Activated naive CD4-positive, alpha-beta T cell treated with anti-CD3 and anti-CD28 coated beads, Interleukin-2, amount 10 ng/mL, durations not matched to agents 7 days and 5 days (primary cell): ENCODE data around the gene RRN3.
A peak's percentile ranks its signal among the peaks of the same experiment; 100 is the strongest.
"Not testable (repeated sequence)": the region's sequence is repeated elsewhere in the genome, so short reads cannot be mapped to it uniquely, and the experiment has no call there.

Experiments
- CTCF ChIA-PET: fragments of 350-600 bp; sonication (Branson Sonifier 250); formaldehyde crosslinking; loops from one replicate; lab custom pipeline; 2021; ENCODE audit warnings: antibody characterized with exemption; lab: Charles Lee
- DNase-seq: peaks from one replicate; pipeline ENCODE4 v3.0.0-alpha.2; 2020
- H3K27ac Mint-ChIP-seq: one replicate; pipeline ENCODE4 v1.8.0; 2021; ENCODE audit warnings: mild to moderate bottlenecking, moderate library complexity, mixed read lengths
- H3K27me3 Mint-ChIP-seq: one replicate; pipeline ENCODE4 v1.8.0; 2021; ENCODE audit warnings: mild to moderate bottlenecking, mixed read lengths
- H3K36me3 Mint-ChIP-seq: one replicate; pipeline ENCODE4 v1.8.0; 2021; ENCODE audit warnings: mixed read lengths
- H3K4me1 Mint-ChIP-seq: one replicate; pipeline ENCODE4 v1.8.0; 2021; ENCODE audit warnings: mixed read lengths
- H3K4me3 Mint-ChIP-seq: one replicate; pipeline ENCODE4 v1.8.0; 2021; ENCODE audit warnings: mild to moderate bottlenecking, moderate library complexity, mixed read lengths
- H3K9me3 Mint-ChIP-seq: one replicate; pipeline ENCODE4 v1.8.0; 2021; ENCODE audit warnings: mixed read lengths

Gene RRN3

DNA sequence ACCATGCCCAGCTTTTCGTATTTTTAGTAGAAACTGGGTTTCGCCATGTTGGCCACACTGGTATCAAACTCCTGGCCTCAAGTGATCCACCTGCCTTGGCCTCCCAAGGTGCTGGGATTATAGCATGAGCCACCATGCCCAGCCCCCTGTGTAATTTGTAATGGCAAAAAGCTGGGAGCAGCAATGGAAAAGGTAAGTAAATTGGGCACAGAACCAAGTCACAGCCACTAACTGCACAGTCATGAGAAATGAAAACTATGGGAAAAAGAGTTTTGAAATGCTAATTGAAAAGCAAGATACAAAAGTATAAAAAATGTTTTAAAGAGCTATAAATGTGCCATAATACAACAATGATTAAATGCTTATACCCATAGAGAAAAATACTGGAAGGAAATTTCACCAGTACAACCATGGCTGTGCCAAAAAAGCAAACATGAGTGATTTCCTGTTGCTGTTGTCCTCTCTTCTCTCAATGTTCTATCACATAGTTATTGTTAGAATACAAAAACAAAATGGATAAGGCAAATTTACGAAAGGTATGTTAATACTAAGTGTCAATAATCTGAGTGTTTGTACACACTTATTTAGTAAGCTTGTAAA, 44.4 kb downstream of the RRN3 start:
- peaks cover 11% of the 10 kb centered on the region for H3K36me3 Mint-ChIP-seq
- no peaks in the 10 kb centered on the region for H3K9me3 Mint-ChIP-seq
- H3K4me3 Mint-ChIP-seq: no peak overlapping the region
- CTCF ChIA-PET: no interaction called here
- no peak overlapping the region for H3K27ac Mint-ChIP-seq
- no peaks in the 10 kb centered on the region for H3K27me3 Mint-ChIP-seq
- peaks cover 18% of the 10 kb centered on the region for H3K4me1 Mint-ChIP-seq
- DNase-seq: no peak

DNA sequence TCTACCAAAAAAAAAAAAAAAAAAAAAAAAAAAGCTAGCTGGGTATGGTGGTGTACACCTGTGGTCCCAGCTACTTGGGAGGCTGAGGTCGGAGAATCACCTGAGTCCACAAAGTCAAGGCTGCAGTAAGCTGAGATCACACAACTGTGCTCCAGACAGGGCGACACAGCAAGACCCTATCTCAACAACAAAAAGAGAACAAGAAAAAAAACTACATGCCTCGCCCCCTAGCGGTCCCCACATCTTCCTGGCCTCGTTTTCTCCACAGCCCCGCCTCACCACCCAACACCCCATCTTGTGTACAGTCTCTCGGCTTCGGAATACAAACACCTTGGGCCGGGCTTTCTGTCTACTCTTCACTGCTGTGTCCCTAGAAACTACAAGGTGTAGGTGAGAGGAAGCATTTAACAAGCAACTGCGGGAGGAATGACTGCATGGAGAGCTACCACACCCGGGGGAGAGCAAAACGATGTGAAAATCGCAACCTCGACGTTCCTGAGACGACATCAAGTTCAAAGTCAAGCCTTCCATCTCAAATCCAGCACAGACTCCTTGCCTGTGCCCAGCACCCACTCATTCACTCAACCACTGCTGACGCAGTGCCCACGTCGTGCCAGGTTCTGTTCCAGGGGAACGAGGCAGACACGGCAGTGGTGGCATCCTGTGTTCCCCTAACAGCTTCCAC, 47.2 kb downstream of the RRN3 start:
- Mint-ChIP-seq H3K4me3 (no peak overlapping the region), H3K27ac (no peak overlapping the region), H3K27me3 (no peaks in the 10 kb centered on the region), H3K4me1 (peaks cover 7% of the 10 kb centered on the region), H3K36me3 (peaks cover 25% of the 10 kb centered on the region), H3K9me3 (no peaks in the 10 kb centered on the region)
- CTCF ChIA-PET: no interaction called here
- DNase-seq: no peak

DNA sequence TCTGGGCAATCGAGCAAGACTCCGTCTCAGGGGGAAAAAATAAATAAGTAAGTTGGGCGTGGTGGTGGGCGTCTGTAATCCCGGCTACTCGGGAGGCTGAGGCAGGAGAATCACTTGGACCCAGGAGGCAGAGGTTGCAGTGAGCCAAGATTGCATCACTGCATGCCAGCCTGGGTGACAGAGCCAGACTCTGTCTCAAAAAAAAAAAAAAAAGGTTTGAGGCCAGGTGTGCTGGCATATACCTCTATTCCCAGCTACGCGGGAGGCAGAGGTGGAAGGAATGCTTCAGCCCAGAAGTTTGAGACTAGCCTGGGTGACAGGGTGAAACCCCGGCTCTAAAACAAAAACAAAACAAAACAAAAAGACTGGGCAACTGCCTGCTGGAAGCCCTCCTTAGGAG, 48.8 kb downstream of the RRN3 start:
- H3K27me3 Mint-ChIP-seq, H3K4me3 Mint-ChIP-seq, H3K9me3 Mint-ChIP-seq, H3K27ac Mint-ChIP-seq, H3K4me1 Mint-ChIP-seq, CTCF ChIA-PET, DNase-seq: not testable (repeated sequence)
- H3K36me3 Mint-ChIP-seq: peaks cover 29% of the 10 kb centered on the region

DNA sequence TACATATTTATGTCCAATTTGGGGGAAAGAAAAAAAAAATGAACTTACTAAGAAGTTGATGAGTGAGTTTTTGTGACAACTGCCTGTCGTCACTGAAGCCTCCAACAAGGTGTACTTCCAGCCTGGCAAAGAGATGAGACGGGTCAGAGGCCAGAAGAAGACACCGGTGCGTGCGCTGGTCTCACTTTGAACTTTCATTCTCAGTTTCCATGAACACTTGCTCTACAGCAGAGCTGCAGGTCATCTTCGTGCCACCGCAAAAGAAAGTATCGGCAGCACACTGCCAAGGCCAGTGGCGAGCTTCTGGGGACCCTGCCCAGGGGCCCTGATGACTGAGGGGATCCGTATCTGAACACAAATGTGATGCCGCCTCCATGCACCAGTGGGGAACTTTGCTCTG, 49.8 kb downstream of the RRN3 start:
- no peak overlapping the region for H3K27ac Mint-ChIP-seq
- H3K4me1 Mint-ChIP-seq: no peaks in the 10 kb centered on the region
- CTCF ChIA-PET: no interaction called here
- no peak overlapping the region for H3K4me3 Mint-ChIP-seq
- H3K36me3 Mint-ChIP-seq: peaks cover 37% of the 10 kb centered on the region
- no peaks in the 10 kb centered on the region for H3K9me3 Mint-ChIP-seq
- no peaks in the 10 kb centered on the region for H3K27me3 Mint-ChIP-seq
- no peak for DNase-seq

DNA sequence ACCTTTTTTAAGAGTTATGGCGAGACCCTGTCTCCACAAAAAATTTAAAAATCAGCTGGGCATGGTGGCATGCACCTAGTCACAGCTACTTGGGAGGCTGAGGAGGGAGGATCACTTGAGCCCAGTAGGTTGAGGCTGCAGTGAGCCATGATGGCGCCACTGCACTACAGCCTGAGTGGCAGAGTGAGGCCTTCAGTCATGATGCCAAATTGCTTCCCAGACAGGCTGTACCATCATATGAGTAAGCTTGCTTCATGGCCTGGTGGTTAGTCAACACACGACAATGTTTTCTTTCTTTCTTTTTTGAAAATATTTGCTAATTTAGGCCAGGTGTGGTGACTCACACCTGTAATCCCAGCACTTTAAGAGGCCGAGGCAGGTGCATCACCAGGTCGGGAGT, 50.7 kb downstream of the RRN3 start:
- no peak overlapping the region for H3K4me3 Mint-ChIP-seq
- CTCF ChIA-PET: no interaction called here
- H3K36me3 Mint-ChIP-seq: peaks cover 45% of the 10 kb centered on the region
- no peaks in the 10 kb centered on the region for H3K4me1 Mint-ChIP-seq
- no peaks in the 10 kb centered on the region for H3K9me3 Mint-ChIP-seq
- no peak overlapping the region for H3K27ac Mint-ChIP-seq
- no peaks in the 10 kb centered on the region for H3K27me3 Mint-ChIP-seq
- no peak for DNase-seq

DNA sequence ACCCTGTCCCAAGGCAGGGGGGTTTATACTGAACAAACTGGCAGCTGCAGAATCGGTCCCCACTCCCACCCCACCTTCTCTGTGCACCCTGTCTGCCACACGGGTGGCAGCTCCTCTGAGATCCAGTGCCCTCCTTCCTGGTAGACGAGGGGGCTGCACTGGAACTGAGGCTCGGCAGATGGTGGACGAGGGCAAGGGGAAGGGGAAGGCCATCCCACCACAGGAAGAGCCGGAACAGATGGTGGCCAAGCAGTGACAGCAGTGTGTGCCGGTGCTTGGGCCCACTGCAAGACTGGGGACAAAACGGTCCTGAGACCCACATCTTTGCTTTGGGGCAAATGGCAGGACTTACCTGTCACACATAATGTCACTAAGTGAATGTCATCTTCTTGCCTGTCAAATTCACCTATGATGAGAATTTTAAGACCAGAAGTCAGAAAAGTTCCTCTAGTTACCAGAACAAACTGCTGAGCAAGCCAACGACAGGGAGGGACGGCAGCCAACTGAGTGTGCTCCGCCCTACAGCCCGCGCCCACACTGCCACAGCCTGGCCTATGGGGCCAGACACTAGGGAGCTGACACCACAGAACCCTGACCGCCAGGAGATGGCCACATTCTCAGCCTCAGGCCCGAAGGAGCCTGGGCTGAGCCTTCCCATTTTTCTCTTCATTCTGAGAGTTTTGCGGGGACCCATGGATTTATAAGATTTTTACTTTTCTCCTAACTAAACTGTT, 52.6 kb downstream of the RRN3 start:
- CTCF ChIA-PET: no interaction called here
- H3K36me3 Mint-ChIP-seq: peaks cover 48% of the 10 kb centered on the region
- no peak overlapping the region for H3K4me3 Mint-ChIP-seq
- no peaks in the 10 kb centered on the region for H3K4me1 Mint-ChIP-seq
- DNase-seq: no peak
- H3K27me3 Mint-ChIP-seq: no peaks in the 10 kb centered on the region
- no peaks in the 10 kb centered on the region for H3K9me3 Mint-ChIP-seq
- H3K27ac Mint-ChIP-seq: no peak overlapping the region

DNA sequence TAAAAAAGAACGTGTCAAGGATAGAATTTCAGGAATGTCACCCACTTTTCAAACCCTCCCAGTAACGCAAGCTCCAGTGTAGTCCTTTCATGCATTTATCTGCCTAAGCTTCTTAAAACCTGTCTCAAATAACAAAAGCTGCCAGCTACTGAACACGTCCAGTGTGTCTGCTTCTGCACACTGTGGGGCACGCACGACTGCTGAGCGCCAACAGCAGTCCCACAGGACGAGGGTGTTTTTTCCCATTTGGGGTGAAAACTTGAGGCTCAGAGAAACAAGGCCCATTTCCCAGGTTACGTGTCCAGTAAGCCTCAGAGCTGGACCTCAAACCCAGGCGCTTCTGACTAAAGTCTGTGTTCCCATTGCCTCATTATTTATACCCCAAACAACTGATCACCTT, 55.4 kb downstream of the RRN3 start:
- CTCF ChIA-PET: no interaction called here
- Mint-ChIP-seq H3K9me3 (no peaks in the 10 kb centered on the region), H3K36me3 (peaks cover 54% of the 10 kb centered on the region), H3K4me1 (no peaks in the 10 kb centered on the region), H3K27ac (no peak overlapping the region), H3K27me3 (no peaks in the 10 kb centered on the region), H3K4me3 (no peak overlapping the region)
- no peak for DNase-seq

DNA sequence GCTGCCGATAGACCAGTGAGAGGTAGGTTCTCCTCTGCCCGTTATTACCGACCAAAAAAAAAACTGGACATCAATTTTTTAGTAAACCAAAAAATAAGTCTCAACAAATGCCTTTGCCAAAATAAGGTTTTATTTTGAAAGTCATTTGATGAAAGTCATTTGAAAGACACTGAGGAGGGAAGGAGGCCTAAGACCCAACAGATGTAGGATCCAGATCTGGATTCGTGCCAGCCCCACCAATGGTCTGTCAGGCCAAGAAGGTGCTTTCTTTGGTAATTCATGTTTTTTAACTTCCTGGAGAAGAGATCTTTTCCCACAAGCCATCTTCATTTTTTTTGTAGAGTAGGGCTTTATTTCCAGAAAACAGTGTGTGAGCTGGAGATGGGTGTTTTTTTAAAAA, 56.3 kb downstream of the RRN3 start:
- Mint-ChIP-seq H3K27me3 (no peaks in the 10 kb centered on the region), H3K4me3 (no peak overlapping the region), H3K36me3 (peaks cover 59% of the 10 kb centered on the region), H3K27ac (no peak overlapping the region), H3K9me3 (no peaks in the 10 kb centered on the region), H3K4me1 (no peaks in the 10 kb centered on the region)
- no peak for DNase-seq
- CTCF ChIA-PET: no interaction called here

DNA sequence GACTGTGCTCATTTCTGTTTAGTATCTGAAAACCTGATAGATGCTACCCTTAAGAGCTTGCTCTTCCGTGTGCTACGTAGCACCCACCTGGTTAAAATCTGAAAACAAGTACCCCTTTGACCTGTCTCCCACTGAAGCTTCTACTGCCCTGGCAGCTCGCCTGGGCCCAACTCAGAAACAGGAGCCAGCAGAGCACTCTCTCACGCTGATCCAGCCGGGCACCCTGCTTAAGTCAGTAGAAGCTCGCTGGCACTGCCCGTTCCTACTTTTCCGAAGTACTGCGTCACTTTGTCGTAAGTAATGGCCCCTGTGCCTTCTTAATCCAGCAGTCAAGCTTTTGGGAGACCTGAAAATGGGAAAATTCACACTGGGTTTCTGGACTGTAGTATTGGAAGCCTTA, 57.1 kb downstream of the RRN3 start:
- H3K9me3 Mint-ChIP-seq: no peaks in the 10 kb centered on the region
- no peak overlapping the region for H3K4me3 Mint-ChIP-seq
- H3K36me3 Mint-ChIP-seq: peaks cover 61% of the 10 kb centered on the region
- no peaks in the 10 kb centered on the region for H3K27me3 Mint-ChIP-seq
- H3K27ac Mint-ChIP-seq: no peak overlapping the region
- CTCF ChIA-PET: no interaction called here
- no peaks in the 10 kb centered on the region for H3K4me1 Mint-ChIP-seq
- no peak for DNase-seq

DNA sequence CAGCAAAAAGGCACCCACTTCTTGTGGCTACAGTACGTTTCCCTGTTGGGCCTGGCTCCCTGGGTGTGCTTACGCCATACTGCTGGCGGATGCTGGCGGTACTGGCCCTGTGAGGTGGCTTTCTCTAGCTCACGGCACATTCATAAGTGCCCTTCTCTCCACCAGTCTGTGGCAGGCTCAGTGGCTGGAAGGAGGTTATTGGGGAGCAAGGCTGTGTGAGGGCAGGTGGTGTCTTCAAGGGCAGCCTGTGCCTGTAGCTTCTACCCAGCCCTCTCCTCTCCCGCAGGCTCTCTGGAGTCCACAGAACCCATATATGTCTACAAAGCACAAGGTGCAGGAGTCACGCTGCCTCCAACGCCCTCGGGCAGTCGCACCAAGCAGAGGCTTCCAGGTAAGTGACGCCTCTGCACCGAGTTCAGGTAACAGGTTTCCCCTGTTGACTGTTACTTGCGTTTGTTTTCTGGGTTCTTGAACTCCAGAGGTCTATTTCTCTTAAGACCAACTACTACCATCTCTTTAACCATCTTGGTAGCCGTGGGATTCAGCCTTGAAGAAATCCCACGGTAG, 58.8 kb downstream of the RRN3 start:
- DNase-seq: no peak
- no peak overlapping the region for H3K27ac Mint-ChIP-seq
- H3K9me3 Mint-ChIP-seq: no peaks in the 10 kb centered on the region
- peaks cover 69% of the 10 kb centered on the region for H3K36me3 Mint-ChIP-seq
- CTCF ChIA-PET: no interaction called here
- H3K4me3 Mint-ChIP-seq: no peak overlapping the region
- H3K4me1 Mint-ChIP-seq: peaks cover 7% of the 10 kb centered on the region
- H3K27me3 Mint-ChIP-seq: no peaks in the 10 kb centered on the region

DNA sequence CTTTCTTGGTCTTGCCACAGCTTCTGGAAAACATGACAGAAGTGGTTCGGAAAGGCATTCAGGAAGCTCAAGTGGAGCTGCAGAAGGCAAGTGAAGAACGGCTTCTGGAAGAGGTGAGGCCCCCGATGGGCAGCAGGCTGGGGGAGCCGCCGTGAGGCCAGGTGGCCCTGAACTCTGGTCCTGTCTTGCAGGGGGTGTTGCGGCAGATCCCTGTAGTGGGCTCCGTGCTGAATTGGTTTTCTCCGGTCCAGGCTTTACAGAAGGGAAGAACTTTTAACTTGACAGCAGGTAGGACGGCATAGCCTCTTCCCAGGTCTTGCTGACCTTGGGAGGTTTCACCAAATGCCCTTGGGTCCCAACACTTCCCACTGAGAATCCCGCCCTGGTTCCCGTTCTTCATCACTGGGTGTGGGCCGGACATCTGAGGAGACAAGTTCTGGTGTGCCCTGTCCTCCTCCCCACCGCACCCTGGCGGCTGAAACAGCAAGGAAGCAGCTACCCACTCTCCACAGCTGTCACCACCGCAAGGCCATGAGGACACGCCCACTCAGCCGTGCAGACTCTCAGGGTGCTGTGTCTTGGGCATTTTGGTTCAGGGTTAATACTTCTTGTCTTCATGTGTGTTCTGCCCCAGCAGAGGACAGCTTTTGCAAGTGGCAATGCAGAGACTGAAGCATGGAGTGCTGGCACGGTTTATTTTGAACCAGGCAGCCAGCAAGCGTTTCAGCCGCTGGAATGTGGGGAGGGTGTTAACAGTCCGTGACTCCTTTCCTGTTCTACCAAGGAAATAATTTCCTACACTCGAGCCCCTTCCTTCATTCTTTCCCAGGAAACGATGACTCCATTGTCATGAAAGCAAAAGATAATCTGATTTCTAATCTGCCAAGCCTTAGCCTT, 59.6 kb downstream of the RRN3 start:
- Mint-ChIP-seq H3K27ac (no peak overlapping the region), H3K4me3 (no peak overlapping the region), H3K9me3 (no peaks in the 10 kb centered on the region), H3K27me3 (no peaks in the 10 kb centered on the region), H3K36me3 (peaks cover 66% of the 10 kb centered on the region), H3K4me1 (peaks cover 7% of the 10 kb centered on the region)
- DNase-seq: no peak
- CTCF ChIA-PET: no interaction called here

DNA sequence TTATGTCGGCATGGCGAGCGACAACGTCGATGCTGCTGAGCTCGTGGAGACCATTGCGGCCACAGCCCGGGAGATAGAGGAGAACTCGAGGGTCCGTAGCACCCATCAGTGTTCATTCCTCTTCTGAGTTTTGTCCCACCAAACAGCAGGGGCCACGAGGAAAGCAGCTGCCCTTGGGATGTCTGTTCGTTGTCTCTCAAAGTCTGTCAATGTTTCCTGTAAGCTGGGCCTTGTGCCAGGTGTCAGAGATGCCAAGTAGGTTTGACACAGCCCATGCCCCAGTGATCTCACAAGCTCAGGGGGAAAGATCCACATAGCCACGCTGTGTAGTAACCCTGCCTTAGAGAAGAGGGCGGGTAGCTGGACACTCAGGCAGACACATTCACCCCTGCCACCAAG, 60.8 kb downstream of the RRN3 start:
- no peaks in the 10 kb centered on the region for H3K27me3 Mint-ChIP-seq
- H3K9me3 Mint-ChIP-seq: no peaks in the 10 kb centered on the region
- no peak for DNase-seq
- no peak overlapping the region for H3K4me3 Mint-ChIP-seq
- H3K4me1 Mint-ChIP-seq: peaks cover 7% of the 10 kb centered on the region
- peaks cover 62% of the 10 kb centered on the region for H3K36me3 Mint-ChIP-seq
- CTCF ChIA-PET: no interaction called here
- H3K27ac Mint-ChIP-seq: peak overlapping the region; percentile 58

DNA sequence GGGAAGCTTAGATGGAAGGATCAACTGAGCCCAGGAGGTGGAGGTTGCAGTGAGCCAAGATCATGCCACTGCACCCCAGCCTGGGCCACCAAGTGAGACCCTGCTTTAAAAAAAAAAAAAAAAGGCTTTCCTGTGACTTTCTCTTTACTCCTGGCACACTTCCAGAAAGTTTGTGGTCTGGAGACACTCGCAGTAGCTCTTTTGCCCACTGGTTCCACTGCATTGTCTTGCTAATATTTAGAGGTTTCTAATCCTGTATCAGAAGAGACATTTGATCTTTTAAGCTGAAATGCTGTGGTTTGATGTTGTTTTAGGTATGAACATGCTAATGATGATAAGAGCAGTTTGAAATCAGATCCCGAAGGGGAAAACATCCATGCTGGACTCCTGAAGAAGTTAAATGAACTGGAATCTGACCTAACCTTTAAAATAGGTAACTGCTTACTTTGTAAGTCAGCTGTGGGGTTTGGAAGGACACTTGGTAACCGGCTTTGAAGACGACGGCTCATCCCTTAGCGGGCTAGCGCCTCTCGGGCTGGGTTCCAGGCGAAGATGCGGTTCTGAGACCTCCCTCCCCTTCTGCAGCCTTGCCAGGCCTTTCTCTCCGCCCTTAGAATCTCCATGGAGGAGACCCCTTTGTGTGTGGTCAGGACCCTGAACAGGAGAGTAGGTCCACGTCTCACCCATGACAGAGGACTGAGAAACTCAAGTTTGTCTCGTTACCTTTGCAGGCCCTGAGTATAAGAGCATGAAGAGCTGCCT, 61.3 kb downstream of the RRN3 start:
- Mint-ChIP-seq H3K4me3 (no peak overlapping the region), H3K36me3 (peaks cover 63% of the 10 kb centered on the region), H3K9me3 (no peaks in the 10 kb centered on the region), H3K4me1 (peaks cover 7% of the 10 kb centered on the region), H3K27ac (no peak overlapping the region), H3K27me3 (no peaks in the 10 kb centered on the region)
- no peak for DNase-seq
- CTCF ChIA-PET: no interaction called here
